Measurements from ENCODE around the gene KDSR.

KDSR gene

DNA sequence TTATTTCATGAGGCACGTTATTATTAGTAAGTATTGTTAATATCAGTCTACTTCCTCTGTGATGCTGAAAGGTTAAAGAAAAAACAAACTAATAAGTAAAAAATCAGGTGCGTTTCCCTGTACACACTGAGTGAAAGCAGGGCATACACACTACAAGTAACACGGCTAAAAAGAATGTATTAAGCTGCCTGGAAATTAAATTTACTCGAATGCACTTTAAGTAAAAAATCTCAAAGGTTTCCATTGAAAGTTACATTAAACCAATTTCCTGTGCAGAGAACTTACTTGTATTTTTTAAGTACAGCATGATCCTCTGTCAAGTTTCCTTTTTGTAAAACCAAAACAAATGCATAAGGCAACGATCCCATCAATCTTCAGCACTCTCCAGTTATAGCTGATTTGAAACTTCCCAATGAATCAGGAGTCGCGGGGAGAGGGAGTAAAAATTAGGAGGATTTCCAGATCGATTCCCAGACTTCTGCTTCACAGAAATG is 48.1 kb downstream of the KDSR start:
- TF ChIP-seq FOXM1 (IDR thresholded peaks at IDR 0.05; ENCODE audit: borderline replicate concordance), result no peak
- no peak for TF ChIP-seq SP1 (IDR thresholded peaks at IDR 0.05)
- TF ChIP-seq HDGF (IDR thresholded peaks at IDR 0.05; ENCODE audit: borderline replicate concordance), result no peak
- TF ChIP-seq FOXA1 (IDR thresholded peaks at IDR 0.05), result no peak
- no peak for TF ChIP-seq NFRKB (IDR thresholded peaks at IDR 0.05)
- no peak for TF ChIP-seq SUZ12 (IDR thresholded peaks at IDR 0.05)
- no peak for TF ChIP-seq ELF4 (IDR thresholded peaks at IDR 0.05)
- no peak for TF ChIP-seq LEF1 (IDR thresholded peaks at IDR 0.05; ENCODE audit: borderline replicate concordance)
- no peak for TF ChIP-seq BHLHE40 (IDR thresholded peaks at IDR 0.05; ENCODE audit: borderline replicate concordance)
- no peak for TF ChIP-seq FOXK2 (IDR thresholded peaks at IDR 0.05)
- TF ChIP-seq ZNF384 (IDR thresholded peaks at IDR 0.05), result no peak
- TF ChIP-seq, protein P1, sequence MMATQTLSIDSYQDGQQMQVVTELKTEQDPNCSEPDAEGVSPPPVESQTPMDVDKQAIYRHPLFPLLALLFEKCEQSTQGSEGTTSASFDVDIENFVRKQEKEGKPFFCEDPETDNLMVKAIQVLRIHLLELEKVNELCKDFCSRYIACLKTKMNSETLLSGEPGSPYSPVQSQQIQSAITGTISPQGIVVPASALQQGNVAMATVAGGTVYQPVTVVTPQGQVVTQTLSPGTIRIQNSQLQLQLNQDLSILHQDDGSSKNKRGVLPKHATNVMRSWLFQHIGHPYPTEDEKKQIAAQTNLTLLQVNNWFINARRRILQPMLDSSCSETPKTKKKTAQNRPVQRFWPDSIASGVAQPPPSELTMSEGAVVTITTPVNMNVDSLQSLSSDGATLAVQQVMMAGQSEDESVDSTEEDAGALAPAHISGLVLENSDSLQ (IDR thresholded peaks at IDR 0.05), result no peak
- TF ChIP-seq ARNT (IDR thresholded peaks at IDR 0.05), result no peak
- no peak for TF ChIP-seq L3MBTL2 (conservative IDR thresholded peaks at IDR 0.05)
- no peak for TF ChIP-seq CTBP1 (IDR thresholded peaks at IDR 0.05; ENCODE audit: borderline replicate concordance)
- TF ChIP-seq TARDBP (IDR thresholded peaks at IDR 0.05), result no peak
- DNase-seq (ENCODE audit: extremely low spot score), result no peak
- ChIA-PET POLR2A (interaction anchor here (1.0 to 1.3 kb wide), 2 partner anchors 186 to 295 kb away, joined by 3 read pairs; no protein-coding TSS in a partner anchor), CTCF (interaction anchor here (0.6 to 0.7 kb wide), 2 partner anchors 185 to 190 kb away, joined by 3 to 5 read pairs; no protein-coding TSS in a partner anchor)

GRCh38 chr18:63317982-63318888 is 48.8 kb downstream of the KDSR start:
- CTCF ChIA-PET, result interaction anchor here (0.5 to 2.2 kb wide), 11 partner anchors 11 to 302 kb away, joined by 3 to 15 read pairs (median 4); no protein-coding TSS in a partner anchor
- TF ChIP-seq CTBP1 (IDR thresholded peaks at IDR 0.05; ENCODE audit: borderline replicate concordance), result no peak
- no peak for TF ChIP-seq LEF1 (IDR thresholded peaks at IDR 0.05; ENCODE audit: borderline replicate concordance)
- no peak for TF ChIP-seq SUZ12 (IDR thresholded peaks at IDR 0.05)
- no peak for DNase-seq (ENCODE audit: extremely low spot score)
- POLR2A ChIA-PET, result interaction anchor here (1.0 to 1.3 kb wide), 2 partner anchors 128 to 186 kb away, joined by 3 to 6 read pairs; no protein-coding TSS in a partner anchor

DNA sequence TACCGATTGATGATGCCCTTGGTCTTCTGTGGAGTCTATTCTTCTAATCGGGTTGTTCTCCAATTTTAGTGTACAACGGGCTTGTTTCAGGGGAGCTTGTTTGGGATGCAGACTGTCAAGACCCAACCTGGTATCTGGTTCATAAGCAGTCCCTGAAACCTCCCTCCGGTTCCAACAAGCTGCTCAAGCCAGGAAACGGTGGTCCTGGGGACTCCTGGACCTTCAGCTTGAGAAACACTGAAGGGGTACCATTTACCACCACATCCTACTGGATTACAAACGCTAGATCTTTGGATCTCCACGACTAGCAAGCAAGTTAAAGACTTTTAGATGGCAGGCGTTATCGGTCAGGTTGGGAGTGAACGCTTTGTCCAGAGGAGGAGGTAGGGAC is 49.5 kb downstream of the KDSR start:
- ChIA-PET POLR2A (interaction anchor here (1.0 to 1.3 kb wide), 2 partner anchors 128 to 185 kb away, joined by 3 to 6 read pairs; no protein-coding TSS in a partner anchor), CTCF (interaction anchor here (0.6 to 2.2 kb wide), 7 partner anchors 10 to 301 kb away, joined by 3 to 15 read pairs (median 5); no protein-coding TSS in a partner anchor)
- DNase-seq (ENCODE audit: extremely low spot score), result no peak
- no peak for TF ChIP-seq NFRKB (IDR thresholded peaks at IDR 0.05)
- TF ChIP-seq FOXA1 (IDR thresholded peaks at IDR 0.05), result no peak
- no peak for TF ChIP-seq BHLHE40 (IDR thresholded peaks at IDR 0.05; ENCODE audit: borderline replicate concordance)
- TF ChIP-seq SUZ12 (IDR thresholded peaks at IDR 0.05), result no peak
- no peak for TF ChIP-seq L3MBTL2 (conservative IDR thresholded peaks at IDR 0.05)
- no peak for TF ChIP-seq ARNT (IDR thresholded peaks at IDR 0.05)
- no peak for TF ChIP-seq CTBP1 (IDR thresholded peaks at IDR 0.05; ENCODE audit: borderline replicate concordance)
- no peak for TF ChIP-seq HDGF (IDR thresholded peaks at IDR 0.05; ENCODE audit: borderline replicate concordance)

DNA sequence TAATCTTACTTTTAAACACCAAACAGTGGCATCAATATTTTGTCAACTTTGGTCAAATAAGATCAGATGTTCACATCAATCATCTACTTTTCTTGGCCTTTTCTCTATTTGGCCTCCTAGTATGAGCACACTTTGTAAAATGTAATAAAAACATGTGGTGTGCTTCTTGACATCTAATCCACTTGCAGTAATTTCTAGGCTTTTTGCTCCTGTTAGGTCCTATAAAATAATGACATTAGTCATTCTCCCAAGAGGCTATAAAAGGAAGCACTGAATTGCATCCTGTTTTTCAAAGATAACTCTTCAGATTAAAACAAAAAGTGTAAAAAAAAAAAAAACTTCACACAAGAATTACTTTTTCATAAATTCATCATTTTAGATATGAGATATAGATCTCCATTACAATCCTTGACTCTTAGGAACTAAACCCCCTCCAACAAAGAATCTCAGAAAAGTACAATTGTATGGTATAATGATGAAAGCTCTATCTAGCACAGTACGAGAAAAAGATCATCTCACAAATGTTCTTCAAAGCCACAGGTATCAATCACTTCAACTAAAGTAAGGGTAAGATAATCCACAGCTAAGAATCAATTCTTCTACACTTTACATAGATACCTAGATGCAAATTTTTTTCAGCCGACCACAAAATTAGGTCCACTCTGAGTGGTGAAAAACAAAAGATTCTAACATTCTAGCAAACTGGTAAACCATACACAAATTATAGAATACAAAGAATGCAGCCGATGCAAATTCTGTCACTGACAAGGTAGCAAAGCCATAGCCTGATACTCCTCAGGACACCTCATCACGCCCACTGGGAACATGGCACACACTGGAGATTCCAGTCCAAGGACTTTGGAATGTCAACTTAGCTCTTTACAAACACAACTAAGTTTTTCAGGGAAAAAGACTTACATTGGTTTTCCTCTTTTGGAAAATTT is 50.1 kb downstream of the KDSR start:
- no peak for TF ChIP-seq SP1 (IDR thresholded peaks at IDR 0.05)
- ChIA-PET CTCF (interaction anchor here (1.2 to 2.2 kb wide), 4 partner anchors 10 to 301 kb away, joined by 3 to 15 read pairs (median 8); no protein-coding TSS in a partner anchor), POLR2A (no interaction called here)
- DNase-seq (ENCODE audit: extremely low spot score), result no peak

DNA sequence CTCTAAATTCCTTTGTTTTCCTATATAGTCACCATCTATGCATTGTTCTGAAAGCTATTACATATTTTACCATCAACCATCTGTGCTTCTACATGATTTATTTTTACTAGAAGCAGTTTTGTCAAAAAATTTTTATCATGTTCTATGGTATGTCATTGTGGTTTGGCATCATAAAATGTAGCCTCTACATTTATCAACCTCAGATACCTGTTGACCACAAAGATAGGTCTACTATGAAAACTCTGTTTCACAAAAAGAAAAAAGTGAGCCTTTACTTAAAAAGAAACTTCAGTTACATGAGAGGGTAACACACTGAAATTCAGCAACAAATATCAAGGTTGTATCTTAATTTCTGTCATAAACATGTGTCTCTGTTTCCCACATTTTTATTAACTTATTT is 51.1 kb downstream of the KDSR start:
- ChIA-PET POLR2A (no interaction called here), CTCF (no interaction called here)
- TF ChIP-seq SP1 (IDR thresholded peaks at IDR 0.05) (no peak), L3MBTL2 (conservative IDR thresholded peaks at IDR 0.05) (no peak), FOXM1 (IDR thresholded peaks at IDR 0.05; ENCODE audit: borderline replicate concordance) (no peak), BHLHE40 (IDR thresholded peaks at IDR 0.05; ENCODE audit: borderline replicate concordance) (no peak), TARDBP (IDR thresholded peaks at IDR 0.05) (no peak), CTBP1 (IDR thresholded peaks at IDR 0.05; ENCODE audit: borderline replicate concordance) (no peak), FOXK2 (IDR thresholded peaks at IDR 0.05) (no peak), ARNT (IDR thresholded peaks at IDR 0.05) (no peak), SUZ12 (IDR thresholded peaks at IDR 0.05) (no peak), LEF1 (IDR thresholded peaks at IDR 0.05; ENCODE audit: borderline replicate concordance) (no peak), NFRKB (IDR thresholded peaks at IDR 0.05) (no peak)
- TF ChIP-seq, protein P1 (IDR thresholded peaks at IDR 0.05), result no peak
- DNase-seq (ENCODE audit: extremely low spot score), result no peak

- DNase-seq (ENCODE audit: extremely low spot score), result no peak
- no peak for TF ChIP-seq ZNF384 (IDR thresholded peaks at IDR 0.05)
- TF ChIP-seq FOXM1 (IDR thresholded peaks at IDR 0.05; ENCODE audit: borderline replicate concordance), result no peak
- TF ChIP-seq NFRKB (IDR thresholded peaks at IDR 0.05), result no peak
- no peak for TF ChIP-seq CTBP1 (IDR thresholded peaks at IDR 0.05; ENCODE audit: borderline replicate concordance)
- no peak for TF ChIP-seq L3MBTL2 (conservative IDR thresholded peaks at IDR 0.05)
- TF ChIP-seq, protein P1 (IDR thresholded peaks at IDR 0.05), result no peak
- TF ChIP-seq LEF1 (IDR thresholded peaks at IDR 0.05; ENCODE audit: borderline replicate concordance), result no peak
- no peak for TF ChIP-seq SUZ12 (IDR thresholded peaks at IDR 0.05)
- TF ChIP-seq TARDBP (IDR thresholded peaks at IDR 0.05), result no peak
- CTCF ChIA-PET, result no interaction called here
- POLR2A ChIA-PET, result no interaction called here
Measured at GRCh38 chr18:63315131-63315662, 51.8 kb downstream of the KDSR start.

Measured in HEK293T (cell line).